Prostate gland (tissue), 2 donors: ENCODE measurements around the gene COL25A1.

Experiments used
- CTCF ChIP-seq, 4 experiments: fragments of 200-600 bp in 2 of 4; fragments of 450-650 bp in 2 of 4; sonication (generic) in 2 of 4; IDR thresholded peaks; 1 replicate in 3 of 4; 2 replicates in 1 of 4; pipeline ENCODE4 v1.5.1; 2016 to 2019; ENCODE audit warnings: antibody characterized with exemption in 4 of 4, mild to moderate bottlenecking in 2 of 4, moderate library complexity in 2 of 4
- POLR2AphosphoS5 ChIP-seq: sonication (generic); formaldehyde crosslinking; IDR thresholded peaks from one replicate; pipeline ENCODE4 v1.6.1; 2017; ENCODE audit warnings: antibody characterized with exemption

- TF ChIP-seq CTCF (IDR thresholded peaks at IDR 0.05) (no peak), POLR2AphosphoS5 (no peak)
Observed at GRCh38 chr4:109014593-109015412, 287.7 kb downstream of the COL25A1 start.
